Dedifferentiated amniotic fluid mesenchymal stem cell (primary cell): Measurements from ENCODE around the gene DNPH1.

Experiments
- DNase-seq: peaks from one replicate; pipeline ENCODE4 v3.0.0-alpha.2; 2016; ENCODE audit errors: extremely low spot score

Gene DNPH1

GRCh38 chr6:43246301-43247113 is 17.2 kb upstream of the DNPH1 start:
- DNase-seq: no peak

GRCh38 chr6:43243664-43244321 is 14.5 kb upstream of the DNPH1 start:
- no peak for DNase-seq

GRCh38 chr6:43242908-43243663 is 13.8 kb upstream of the DNPH1 start, which contains the start of gene TTBK1:
TTBK1 (plus strand) TSS chr6:43243481; CDS start chr6:43246661, 3,180 bp downstream.
- DNase-seq: no peak

GRCh38 chr6:43241446-43241845 is 12.2 kb upstream of the DNPH1 start:
- DNase-seq: no peak

GRCh38 chr6:43240950-43241349 is 11.7 kb upstream of the DNPH1 start:
- DNase-seq: no peak

GRCh38 chr6:43239054-43239453 is 9.8 kb upstream of the DNPH1 start:
- DNase-seq: no peak

GRCh38 chr6:43235841-43236240 is 6.6 kb upstream of the DNPH1 start:
- no peak for DNase-seq

GRCh38 chr6:43231735-43232450 is 2.6 kb upstream of the DNPH1 start:
- DNase-seq: no peak

- no peak for DNase-seq
These were observed 1.8 kb upstream of the DNPH1 start for GRCh38 chr6:43231053-43231452.

- no peak for DNase-seq
These were observed 731 bp upstream of the DNPH1 start for GRCh38 chr6:43229803-43230620.

GRCh38 chr6:43226192-43226851 is 3.0 kb downstream of the DNPH1 start:
- no peak for DNase-seq

GRCh38 chr6:43223175-43223574 is 6.1 kb downstream of the DNPH1 start:
- DNase-seq: no peak

GRCh38 chr6:43222418-43223059 is 6.7 kb downstream of the DNPH1 start:
- no peak for DNase-seq

GRCh38 chr6:43221046-43221972 is 8.0 kb downstream of the DNPH1 start:
- no peak for DNase-seq

- no peak for DNase-seq
These were observed 8.8 kb downstream of the DNPH1 start for GRCh38 chr6:43220439-43220951.

- DNase-seq: no peak
These were observed 9.5 kb downstream of the DNPH1 start for GRCh38 chr6:43219814-43220213.

- no peak for DNase-seq
These were observed 10.2 kb downstream of the DNPH1 start for GRCh38 chr6:43219119-43219518.

- no peak for DNase-seq
These were observed 11.9 kb downstream of the DNPH1 start for GRCh38 chr6:43217351-43217750.

GRCh38 chr6:43216200-43216599 is 13.1 kb downstream of the DNPH1 start:
- DNase-seq: no peak
